Stimulated activated naive CD8-positive, alpha-beta T cell treated with anti-CD3 and anti-CD28 coated beads, Interleukin-15, amount 100 ng/mL, for 72 hours (primary cell): ENCODE results near the gene SIL1.
"Not testable (repeated sequence)": the region's sequence is repeated elsewhere in the genome, so short reads cannot be mapped to it uniquely, and the experiment has no call there.

Experiments used
- ATAC-seq: fragments of 150-1000 bp; cut with Tn5 transposase; 2 replicates; pipeline ENCODE4 v1.10.0; 2021; ENCODE audit warnings: mild to moderate bottlenecking, moderate library complexity
- DNase-seq, 2 donors: peaks; one replicate each; pipeline ENCODE4 v3.0.0; 2021 to 2022
- H3K27ac Mint-ChIP-seq, 2 donors: one replicate each; pipeline ENCODE4 v1.8.0; 2022; ENCODE audit warnings: mild to moderate bottlenecking in 2 of 2, mixed read lengths in 2 of 2, moderate library complexity in 2 of 2
- H3K27me3 Mint-ChIP-seq: one replicate; pipeline ENCODE4 v1.8.0; 2022; ENCODE audit warnings: mixed read lengths
- H3K4me1 Mint-ChIP-seq: one replicate; pipeline ENCODE4 v1.8.0; 2022; ENCODE audit warnings: mild to moderate bottlenecking, mixed read lengths
- H3K4me3 Mint-ChIP-seq, 2 donors: one replicate each; pipeline ENCODE4 v1.8.0; 2022; ENCODE audit warnings: mild to moderate bottlenecking in 2 of 2, mixed read lengths in 2 of 2, moderate library complexity in 1 of 2
- H3K9me3 Mint-ChIP-seq, 2 donors: one replicate each; pipeline ENCODE4 v1.8.0; 2022; ENCODE audit warnings: mixed read lengths in 2 of 2

Gene SIL1

GRCh38 chr5:139197710-139198669 lies at the start of gene SIL1:
SIL1 (minus strand) TSS chr5:139198368; CDS start chr5:139127843, 70,525 bp downstream.
- Mint-ChIP-seq H3K4me1 (peaks cover 26% of the 10 kb centered on the region), H3K4me3 (peak within 1 kb of the TSS; percentile 94 to 99), H3K27ac (peak within 1 kb of the TSS; percentile 96 to 98), H3K27me3 (peaks cover 7% of the 10 kb centered on the region), H3K9me3 (no peaks in the 10 kb centered on the region)
- DNase-seq: peak; percentile 94
- ATAC-seq: peak; percentile 99

GRCh38 chr5:139246394-139246793 lies 48.2 kb upstream of the SIL1 start:
- DNase-seq: peak; percentile 14 to 51
- peaks cover 30% of the 10 kb centered on the region for H3K4me1 Mint-ChIP-seq
- peak; percentile 98 for ATAC-seq
- no peaks in the 10 kb centered on the region for H3K9me3 Mint-ChIP-seq
- H3K27ac Mint-ChIP-seq: peak overlapping the region; percentile 51 to 94
- H3K27me3 Mint-ChIP-seq: no peaks in the 10 kb centered on the region
- peak overlapping the region; percentile 52 to 58 for H3K4me3 Mint-ChIP-seq

GRCh38 chr5:139245637-139246339 lies 47.6 kb upstream of the SIL1 start:
- peaks cover 2% of the 10 kb centered on the region for H3K27me3 Mint-ChIP-seq
- peak overlapping the region; percentile 52 to 58 for H3K4me3 Mint-ChIP-seq
- ATAC-seq (no peak), DNase-seq (no peak)
- peaks cover 25% of the 10 kb centered on the region for H3K4me1 Mint-ChIP-seq
- H3K27ac Mint-ChIP-seq: peak overlapping the region in 1 of 2 donors; percentile 94
- no peaks in the 10 kb centered on the region for H3K9me3 Mint-ChIP-seq

GRCh38 chr5:139243425-139243970 lies 45.3 kb upstream of the SIL1 start:
- Mint-ChIP-seq H3K27me3 (peaks cover 6% of the 10 kb centered on the region), H3K4me3 (no peak overlapping the region), H3K4me1 (peaks cover 25% of the 10 kb centered on the region), H3K9me3 (no peaks in the 10 kb centered on the region), H3K27ac (no peak overlapping the region)
- DNase-seq (no peak), ATAC-seq (no peak)

- ATAC-seq: no peak
- H3K4me1 Mint-ChIP-seq: peaks cover 5% of the 10 kb centered on the region
- peaks cover 6% of the 10 kb centered on the region for H3K27me3 Mint-ChIP-seq
- no peak for DNase-seq
- H3K9me3 Mint-ChIP-seq: no peaks in the 10 kb centered on the region
- H3K27ac Mint-ChIP-seq: no peak overlapping the region
- no peak overlapping the region for H3K4me3 Mint-ChIP-seq
These were observed 43.0 kb upstream of the SIL1 start for GRCh38 chr5:139241139-139241538.

- Mint-ChIP-seq H3K27me3 (peaks cover 6% of the 10 kb centered on the region), H3K27ac (no peak overlapping the region), H3K9me3 (no peaks in the 10 kb centered on the region), H3K4me1 (no peaks in the 10 kb centered on the region), H3K4me3 (no peak overlapping the region)
- DNase-seq (no peak), ATAC-seq (no peak)
These were observed 38.3 kb upstream of the SIL1 start for GRCh38 chr5:139236479-139236878.

- Mint-ChIP-seq H3K27ac (no peak overlapping the region), H3K4me3 (no peak overlapping the region), H3K27me3 (no peaks in the 10 kb centered on the region), H3K9me3 (no peaks in the 10 kb centered on the region), H3K4me1 (no peaks in the 10 kb centered on the region)
- DNase-seq (no peak), ATAC-seq (no peak)
These were observed 34.1 kb upstream of the SIL1 start for GRCh38 chr5:139232147-139232724.

GRCh38 chr5:139228201-139228803 lies 30.1 kb upstream of the SIL1 start:
- no peak for DNase-seq
- Mint-ChIP-seq H3K4me1 (no peaks in the 10 kb centered on the region), H3K9me3 (no peaks in the 10 kb centered on the region), H3K27ac (no peak overlapping the region), H3K27me3 (no peaks in the 10 kb centered on the region), H3K4me3 (no peak overlapping the region)
- ATAC-seq: no peak

GRCh38 chr5:139226131-139226530 lies 28.0 kb upstream of the SIL1 start:
- peaks cover 6% of the 10 kb centered on the region for H3K27me3 Mint-ChIP-seq
- H3K27ac Mint-ChIP-seq: no peak overlapping the region
- no peaks in the 10 kb centered on the region for H3K4me1 Mint-ChIP-seq
- no peaks in the 10 kb centered on the region for H3K9me3 Mint-ChIP-seq
- no peak overlapping the region for H3K4me3 Mint-ChIP-seq
- DNase-seq (no peak), ATAC-seq (no peak)

- no peaks in the 10 kb centered on the region for H3K4me1 Mint-ChIP-seq
- H3K27ac Mint-ChIP-seq: no peak overlapping the region
- no peak overlapping the region for H3K4me3 Mint-ChIP-seq
- ATAC-seq: no peak
- H3K27me3 Mint-ChIP-seq: peaks cover 6% of the 10 kb centered on the region
- DNase-seq: no peak
- H3K9me3 Mint-ChIP-seq: no peaks in the 10 kb centered on the region
These were observed 25.3 kb upstream of the SIL1 start for GRCh38 chr5:139223481-139223880.

GRCh38 chr5:139222346-139222745 lies 24.2 kb upstream of the SIL1 start:
- DNase-seq: no peak
- H3K4me3 Mint-ChIP-seq: no peak overlapping the region
- H3K27me3 Mint-ChIP-seq: peaks cover 6% of the 10 kb centered on the region
- H3K4me1 Mint-ChIP-seq: no peaks in the 10 kb centered on the region
- no peaks in the 10 kb centered on the region for H3K9me3 Mint-ChIP-seq
- H3K27ac Mint-ChIP-seq: no peak overlapping the region
- no peak for ATAC-seq

GRCh38 chr5:139218038-139218437 lies 19.9 kb upstream of the SIL1 start:
- H3K27ac Mint-ChIP-seq, H3K4me3 Mint-ChIP-seq, H3K9me3 Mint-ChIP-seq, H3K27me3 Mint-ChIP-seq, ATAC-seq, DNase-seq: not testable (repeated sequence)
- H3K4me1 Mint-ChIP-seq: peaks cover 11% of the 10 kb centered on the region

GRCh38 chr5:139215107-139215975 lies 17.2 kb upstream of the SIL1 start:
- Mint-ChIP-seq H3K27me3 (no peaks in the 10 kb centered on the region), H3K4me3 (no peak overlapping the region), H3K9me3 (no peaks in the 10 kb centered on the region), H3K27ac (no peak overlapping the region), H3K4me1 (peaks cover 11% of the 10 kb centered on the region)
- ATAC-seq (no peak), DNase-seq (no peak)

GRCh38 chr5:139214646-139215045 lies 16.5 kb upstream of the SIL1 start:
- ATAC-seq (no peak), DNase-seq (no peak)
- H3K27me3 Mint-ChIP-seq: no peaks in the 10 kb centered on the region
- H3K4me3 Mint-ChIP-seq: no peak overlapping the region
- H3K9me3 Mint-ChIP-seq: no peaks in the 10 kb centered on the region
- no peak overlapping the region for H3K27ac Mint-ChIP-seq
- peaks cover 11% of the 10 kb centered on the region for H3K4me1 Mint-ChIP-seq
